Testis (tissue), 2 donors: ENCODE measurements around the gene EPHB1.

ENCODE experiments used
- CTCF ChIP-seq, 3 experiments: fragments of 450-650 bp in 2 of 3; fragments of 200-600 bp in 1 of 3; sonication (generic) in 1 of 3; IDR thresholded peaks; one replicate each; pipeline ENCODE4 v1.5.1; 2016 to 2019; ENCODE audit warnings: antibody characterized with exemption in 3 of 3, mild to moderate bottlenecking in 2 of 3, moderate library complexity in 1 of 3
- POLR2A ChIP-seq: fragments of 450-650 bp; IDR thresholded peaks from one replicate; pipeline ENCODE4 v1.6.1; 2017; ENCODE audit warnings: antibody characterized with exemption, mild to moderate bottlenecking, moderate library complexity

GRCh38 chr3:135084405-135084804 is 289.3 kb downstream of the EPHB1 start:
- TF ChIP-seq CTCF (IDR thresholded peaks at IDR 0.05) = no peak
- TF ChIP-seq POLR2A = no peak
